Measurements from ENCODE around the gene U2AF2.

U2AF2 gene

DNA sequence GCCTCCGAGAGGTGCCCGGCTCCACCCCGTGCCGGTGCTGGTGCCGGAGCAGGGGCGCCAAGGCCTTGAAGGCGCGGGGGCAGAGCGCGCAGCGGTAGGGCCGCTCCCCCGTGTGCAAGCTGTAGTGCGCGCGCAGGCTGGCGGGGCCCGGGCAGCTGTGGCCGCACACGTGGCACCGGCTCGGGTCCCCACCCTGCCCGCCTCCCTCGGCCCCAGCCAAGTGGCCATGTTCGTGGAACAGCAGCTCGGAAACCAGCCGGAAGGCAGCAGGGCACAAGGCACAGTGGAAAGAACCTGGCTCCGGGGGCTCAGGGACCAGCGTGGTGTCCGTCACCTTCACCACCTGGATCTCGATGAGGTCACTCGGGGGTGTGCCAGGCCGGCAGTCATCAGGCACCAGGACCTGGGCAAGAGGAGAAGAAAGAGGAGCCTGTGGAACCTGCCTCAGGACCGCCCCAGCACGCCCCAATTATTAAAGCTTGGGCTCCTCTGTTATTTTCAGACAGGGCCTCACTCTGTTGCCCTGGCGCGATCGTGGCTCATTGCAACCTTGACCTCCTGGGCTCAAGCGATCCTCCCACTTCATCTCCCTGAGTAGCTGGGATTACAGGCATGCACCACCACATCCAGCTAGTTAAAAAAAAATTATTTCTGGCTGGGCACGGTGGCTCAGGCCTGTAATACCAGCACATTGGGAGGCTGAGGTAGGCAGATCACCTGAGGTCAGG lies 32.4 kb upstream of the U2AF2 start:
- DNase-seq = no peak

DNA sequence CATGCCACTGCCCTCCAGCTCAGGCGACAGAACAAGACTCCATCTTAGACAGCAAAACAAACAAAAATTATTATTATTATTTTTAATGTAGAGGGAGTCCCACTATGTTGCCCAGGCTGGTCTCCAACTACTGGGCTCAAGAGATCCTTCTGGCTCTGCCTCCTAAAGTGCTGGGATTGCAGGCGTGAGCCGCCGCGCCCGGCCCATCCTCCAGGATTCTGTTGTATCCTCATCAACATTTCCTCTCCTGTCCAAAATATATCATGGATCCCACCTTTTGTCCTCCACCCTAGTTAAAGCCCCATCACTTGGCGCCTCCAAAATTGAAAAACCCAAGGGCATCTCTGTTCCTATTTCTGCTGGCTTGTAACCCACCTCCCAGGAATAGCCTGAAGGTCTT lies 31.7 kb upstream of the U2AF2 start:
- DNase-seq = no peak

DNA sequence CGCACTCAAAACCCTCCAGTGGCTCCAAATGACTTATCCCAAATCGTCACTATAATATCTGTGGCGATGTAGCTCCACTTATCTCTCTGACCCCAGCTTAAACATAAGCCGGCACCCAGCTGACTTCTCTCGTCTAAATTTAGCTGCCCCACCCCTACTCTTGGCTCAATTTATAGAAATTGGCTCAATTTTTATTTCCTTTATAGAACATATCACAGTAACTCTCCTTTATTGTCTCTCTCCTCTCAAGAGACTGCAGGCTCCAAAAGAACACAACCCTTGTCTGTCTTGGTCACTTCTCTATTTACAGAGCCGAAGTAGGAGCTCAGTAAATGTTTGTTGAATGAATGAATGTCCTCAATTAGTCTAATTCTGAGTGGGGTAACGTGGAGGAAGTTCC lies 31.3 kb upstream of the U2AF2 start:
- DNase-seq = no peak

DNA sequence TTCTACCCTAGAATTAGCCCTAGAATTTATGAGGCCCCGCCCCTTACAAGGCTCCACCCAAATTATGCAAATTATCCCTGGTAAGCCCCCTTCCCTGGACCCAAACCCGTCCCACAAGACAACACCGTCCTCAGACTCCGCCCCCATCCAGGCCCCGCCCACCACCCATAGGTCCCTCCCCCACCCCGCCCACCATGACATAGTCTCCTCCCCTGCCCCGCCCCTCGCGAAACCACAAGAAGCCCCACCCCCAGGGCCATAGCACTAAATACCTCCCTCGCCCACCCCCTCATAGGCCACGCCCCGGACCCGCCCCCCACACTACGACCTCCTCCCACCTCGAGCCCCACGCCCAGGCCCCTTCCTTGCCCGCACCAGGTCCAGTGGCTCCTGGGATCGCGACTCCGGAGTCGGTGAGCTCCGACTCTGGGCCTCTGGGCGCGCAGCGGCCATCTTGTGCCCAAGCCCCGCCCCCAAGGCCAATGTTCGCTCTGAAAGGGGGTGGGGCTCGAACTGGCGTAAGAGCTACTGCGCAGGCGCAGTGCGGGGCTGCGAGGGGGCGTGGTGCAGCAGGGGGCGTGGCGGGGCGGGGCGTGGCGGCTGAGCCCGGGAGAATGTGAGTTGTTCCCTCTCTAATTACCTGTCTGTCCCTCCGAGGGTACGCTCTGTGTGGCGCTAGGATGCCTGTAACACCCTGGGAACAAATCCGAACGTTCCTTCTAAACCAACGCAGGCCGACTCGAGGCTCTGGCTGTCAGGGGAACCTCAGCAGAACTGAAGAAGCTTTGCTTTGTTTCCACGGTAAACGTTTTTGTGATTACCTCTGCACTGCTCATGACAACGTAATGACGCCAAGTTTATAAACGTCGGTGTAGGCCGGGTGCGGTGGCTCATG lies 30.5 kb upstream of the U2AF2 start, which contains the start of gene ZNF784:
Gene ZNF784 (minus strand): TSS at position 458 of the 895 bp plus-strand sequence. CDS start 5 bp downstream, at position 453.
- DNase-seq = no peak

DNA sequence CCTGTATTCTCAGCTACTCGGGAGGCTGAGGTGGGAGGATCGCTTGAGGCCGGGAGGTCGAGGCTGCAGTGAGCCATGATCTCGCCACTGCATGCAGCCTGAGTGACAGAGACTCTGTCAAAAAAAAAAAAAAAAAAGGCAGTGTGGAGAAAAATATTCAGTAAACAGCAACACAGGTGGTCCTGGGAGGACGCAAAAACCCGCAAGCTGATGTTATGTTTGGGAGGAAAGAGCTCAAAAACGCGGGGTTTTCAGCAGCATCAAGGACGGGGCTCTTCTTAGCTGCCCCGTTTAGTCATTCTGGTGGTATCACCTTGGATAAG lies 29.9 kb upstream of the U2AF2 start:
- DNase-seq = no peak

DNA sequence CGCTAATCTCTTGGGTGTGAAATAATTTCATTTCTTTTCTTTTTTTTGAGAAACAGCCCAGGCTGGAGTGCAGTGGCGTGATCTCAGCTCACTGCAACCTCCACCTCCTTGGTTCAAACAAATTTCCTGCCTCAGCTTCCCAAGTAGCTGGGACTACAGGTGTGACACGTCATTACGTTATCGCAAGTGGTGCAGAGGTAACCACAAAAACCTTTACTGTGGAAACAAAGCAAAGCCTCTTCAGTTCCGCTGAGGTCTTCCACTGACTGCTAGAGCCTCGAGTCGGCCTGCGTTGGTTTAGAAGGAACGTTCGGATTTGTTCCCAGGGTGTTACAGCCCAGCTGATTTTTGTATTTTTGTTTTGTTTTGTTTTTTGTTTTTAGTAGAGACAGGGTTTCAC lies 28.5 kb upstream of the U2AF2 start:
- no peak for DNase-seq

DNA sequence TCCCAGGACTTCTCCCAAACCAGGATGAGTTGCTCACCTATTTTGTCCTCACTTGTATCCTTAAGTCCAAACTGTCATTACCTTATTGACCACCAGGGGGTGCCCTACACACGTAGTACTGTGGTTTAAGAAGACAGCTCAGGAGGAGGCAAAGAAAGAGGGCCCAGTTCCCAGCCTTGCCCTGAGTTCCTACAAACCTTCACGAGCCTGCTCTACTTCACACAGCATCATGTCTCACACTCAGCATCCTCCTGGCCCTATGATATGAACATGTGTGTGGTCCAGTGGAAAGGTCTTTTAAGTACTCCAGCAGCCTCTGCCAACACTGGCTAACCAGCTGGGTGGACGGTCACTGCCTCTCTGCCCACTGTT lies 22.4 kb upstream of the U2AF2 start:
- no peak for DNase-seq

DNA sequence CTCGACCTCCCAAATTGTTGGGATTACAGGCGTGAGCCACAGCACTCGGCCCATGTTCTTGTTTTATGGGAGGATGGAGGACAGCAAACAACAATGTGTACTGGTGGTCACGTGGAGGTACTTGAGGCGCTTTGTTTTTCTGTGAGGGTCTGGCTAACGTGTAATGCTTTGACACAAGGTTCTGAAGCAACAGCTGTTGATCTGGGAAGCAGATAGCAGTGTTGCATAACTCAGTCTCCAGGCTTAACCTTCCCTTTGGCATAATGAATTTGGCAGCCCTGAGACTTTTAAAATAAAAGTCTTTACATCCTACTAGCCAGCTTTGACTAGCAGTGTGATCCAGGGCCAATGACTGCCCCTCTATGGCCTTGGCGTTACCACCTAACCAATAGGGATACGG lies 21.0 kb upstream of the U2AF2 start:
- DNase-seq = no peak

DNA sequence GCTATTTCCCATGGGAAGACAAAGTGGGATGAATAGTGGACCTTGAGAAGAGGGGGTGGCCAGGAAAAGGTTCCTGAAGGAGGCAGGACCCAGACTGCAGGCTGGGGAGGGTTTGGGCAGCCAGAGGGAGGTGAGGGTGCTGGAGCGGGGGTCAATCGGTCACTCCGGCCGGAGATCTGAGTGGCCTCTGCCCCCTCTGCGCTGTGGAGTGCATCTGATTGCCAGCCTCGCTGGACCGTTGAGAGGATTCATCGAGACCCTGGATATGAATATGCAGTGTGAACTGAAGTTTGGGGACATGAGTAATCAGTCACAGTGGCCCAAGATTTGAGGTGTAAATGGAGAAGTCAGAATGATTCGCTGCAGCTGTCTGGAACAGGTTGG lies 19.5 kb upstream of the U2AF2 start:
- no peak for DNase-seq

DNA sequence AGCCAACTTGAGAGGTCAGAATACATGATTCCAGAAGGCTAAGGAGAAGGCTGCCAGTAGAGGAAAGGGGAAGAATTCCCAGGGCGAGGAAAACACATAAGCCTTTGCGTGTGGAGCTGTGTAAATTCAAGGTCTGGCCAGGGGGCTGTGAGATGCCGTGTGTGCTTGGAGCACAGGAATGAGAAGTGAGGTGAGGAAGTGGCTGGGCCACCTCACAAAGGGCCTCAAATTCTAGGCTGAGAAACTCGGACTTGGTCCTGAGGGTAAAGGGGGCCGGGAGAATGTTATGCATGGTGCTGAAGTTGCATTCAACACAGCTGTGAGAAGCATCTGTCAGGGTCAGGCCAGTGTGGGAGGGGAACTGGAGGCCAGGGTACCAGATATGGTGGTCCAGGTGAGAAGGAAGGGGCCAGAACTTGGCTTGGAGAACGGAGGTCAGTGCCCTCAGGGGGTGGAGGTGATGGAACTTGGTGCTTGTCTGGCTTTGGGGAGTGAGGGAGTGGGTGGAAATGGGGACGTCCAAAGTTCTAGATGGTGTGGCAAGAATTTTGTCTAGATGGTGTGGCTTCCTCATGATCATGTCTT lies 18.9 kb upstream of the U2AF2 start:
- DNase-seq = no peak

DNA sequence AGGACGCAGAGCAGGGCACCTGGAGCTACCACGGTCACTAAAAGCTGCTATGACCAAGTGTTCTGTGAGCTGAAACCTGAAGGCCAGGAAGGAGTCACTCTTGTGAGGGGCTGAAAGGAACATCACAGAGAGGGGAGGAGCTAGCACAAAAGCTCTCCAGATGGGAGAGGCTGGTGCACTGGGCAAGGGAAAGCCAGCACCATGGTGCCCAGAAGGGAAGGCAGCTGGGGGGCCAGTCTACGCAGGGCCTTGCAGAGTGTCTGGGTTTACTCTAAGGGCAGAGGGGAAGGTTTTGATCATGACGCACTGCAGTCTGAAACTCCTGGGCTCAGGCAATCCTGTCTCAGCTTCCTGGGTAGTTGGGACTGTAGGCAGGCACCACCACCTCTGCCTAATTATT lies 18.1 kb upstream of the U2AF2 start:
- DNase-seq = no peak

DNA sequence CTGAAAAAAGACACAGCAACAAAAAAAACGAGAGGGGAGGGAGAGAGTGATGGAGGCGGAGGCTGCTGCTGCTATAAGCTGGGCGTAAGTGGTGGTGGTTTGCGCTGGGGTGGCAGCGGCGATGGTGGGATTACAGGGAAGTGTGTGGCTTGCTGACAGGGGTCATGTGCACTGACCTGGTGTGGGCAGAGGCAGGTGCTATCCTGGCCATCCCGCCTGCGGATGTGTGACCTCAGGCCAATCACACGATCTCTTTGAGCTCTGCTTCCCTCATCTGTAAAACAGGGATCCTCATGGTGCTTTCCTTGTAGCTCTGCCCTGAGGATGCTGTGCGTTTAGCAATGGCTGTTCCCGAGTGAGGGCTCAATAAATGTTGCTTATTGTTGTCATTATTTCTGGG lies 17.3 kb upstream of the U2AF2 start:
- DNase-seq = no peak

DNA sequence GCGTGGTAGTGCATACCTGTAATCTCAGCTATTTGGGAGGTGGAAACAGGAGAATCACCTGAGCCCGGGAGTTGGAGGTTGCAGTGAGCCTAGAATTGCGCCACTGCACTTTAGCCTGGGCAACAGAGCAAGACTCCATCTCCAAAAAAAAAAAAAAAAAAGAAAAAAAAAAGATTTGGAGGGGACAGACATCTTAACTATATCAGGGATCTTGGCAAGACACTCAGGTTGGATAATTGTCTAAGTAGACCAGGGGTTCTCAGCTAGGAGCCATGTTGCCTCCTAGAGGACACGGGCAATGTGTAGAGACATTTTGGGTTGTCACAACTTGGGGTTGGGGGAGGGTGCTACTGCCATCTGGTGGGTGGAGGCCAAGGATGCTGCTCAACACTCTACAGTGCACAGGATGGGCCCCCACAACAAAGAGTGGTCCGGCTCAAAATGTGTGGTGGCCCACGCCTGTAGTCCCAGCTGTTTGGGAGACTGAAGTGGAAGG lies 15.9 kb upstream of the U2AF2 start:
- DNase-seq = no peak

DNA sequence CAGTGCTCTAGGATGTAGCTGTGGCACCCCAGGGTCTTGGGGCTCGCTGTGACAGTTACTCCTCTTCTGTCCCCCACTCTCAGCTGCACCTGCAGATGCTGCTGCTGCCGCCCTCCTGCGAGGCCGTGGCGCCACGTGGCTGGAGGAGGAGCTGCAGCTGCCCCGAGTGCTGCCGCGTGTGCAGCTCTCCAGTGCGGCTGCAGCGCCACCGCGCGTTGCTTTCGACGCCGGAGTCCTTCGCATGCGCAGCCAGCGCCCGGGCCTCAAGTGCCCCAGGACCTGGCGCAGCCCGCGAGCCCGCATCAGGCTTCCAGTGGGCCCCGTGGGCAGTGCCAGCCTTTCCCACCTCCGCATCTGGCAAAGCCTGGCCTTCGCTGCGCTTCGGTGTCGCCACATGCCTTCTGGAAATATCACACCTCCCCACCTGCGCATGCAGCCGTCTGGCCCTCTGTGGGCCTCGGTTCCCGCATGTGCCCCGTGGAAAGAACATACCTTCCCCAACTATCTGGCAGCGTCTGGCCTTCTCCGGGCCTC lies 14.7 kb upstream of the U2AF2 start:
- no peak for DNase-seq

DNA sequence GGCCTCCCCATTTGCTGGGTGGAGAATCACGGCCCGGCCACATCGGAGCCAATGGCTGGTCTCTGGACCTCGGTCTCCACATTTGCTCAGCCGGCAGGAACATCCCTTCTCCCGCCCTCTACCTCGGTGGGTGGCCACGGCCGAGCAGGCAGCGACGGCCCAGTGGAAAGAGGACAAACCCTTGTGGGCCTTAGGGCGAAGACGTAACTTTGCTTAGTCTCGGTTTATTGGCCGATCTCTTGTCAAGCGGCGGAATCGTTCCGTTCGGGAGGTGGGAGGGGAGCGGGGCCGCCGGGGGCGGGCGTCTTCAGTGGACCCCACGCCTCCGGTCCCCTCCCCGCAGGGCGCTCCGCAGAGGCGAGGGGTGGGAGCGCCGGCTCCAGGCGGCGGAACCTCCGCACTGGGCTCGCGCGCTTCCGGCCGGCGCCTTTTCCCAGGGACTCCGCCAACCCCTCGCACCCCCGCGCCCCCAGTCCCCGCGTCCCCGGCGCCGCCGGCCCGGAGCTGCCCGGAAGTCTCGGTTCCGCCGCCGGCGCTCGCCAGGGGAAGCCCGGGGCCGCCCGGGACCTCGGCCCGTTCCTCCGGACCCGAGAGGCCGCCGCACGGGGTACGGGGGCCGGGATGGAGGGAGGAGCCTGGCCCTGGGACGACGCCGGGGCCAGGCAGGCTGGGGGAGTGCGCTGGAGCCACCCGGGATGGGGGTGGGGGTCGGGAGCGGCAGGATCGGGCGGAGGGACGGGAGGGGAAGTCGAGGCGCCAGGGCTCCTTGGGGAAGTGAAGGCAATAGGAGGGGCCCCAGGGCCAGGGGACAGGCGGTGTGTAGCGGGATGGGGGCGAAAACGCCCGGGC lies 14.0 kb upstream of the U2AF2 start, which contains the start of gene ZNF580:
Gene ZNF580 (plus strand): TSS at position 426 of the 849 bp plus-strand sequence. CDS start 1,507 bp downstream, outside the sequence.
- no peak for DNase-seq

DNA sequence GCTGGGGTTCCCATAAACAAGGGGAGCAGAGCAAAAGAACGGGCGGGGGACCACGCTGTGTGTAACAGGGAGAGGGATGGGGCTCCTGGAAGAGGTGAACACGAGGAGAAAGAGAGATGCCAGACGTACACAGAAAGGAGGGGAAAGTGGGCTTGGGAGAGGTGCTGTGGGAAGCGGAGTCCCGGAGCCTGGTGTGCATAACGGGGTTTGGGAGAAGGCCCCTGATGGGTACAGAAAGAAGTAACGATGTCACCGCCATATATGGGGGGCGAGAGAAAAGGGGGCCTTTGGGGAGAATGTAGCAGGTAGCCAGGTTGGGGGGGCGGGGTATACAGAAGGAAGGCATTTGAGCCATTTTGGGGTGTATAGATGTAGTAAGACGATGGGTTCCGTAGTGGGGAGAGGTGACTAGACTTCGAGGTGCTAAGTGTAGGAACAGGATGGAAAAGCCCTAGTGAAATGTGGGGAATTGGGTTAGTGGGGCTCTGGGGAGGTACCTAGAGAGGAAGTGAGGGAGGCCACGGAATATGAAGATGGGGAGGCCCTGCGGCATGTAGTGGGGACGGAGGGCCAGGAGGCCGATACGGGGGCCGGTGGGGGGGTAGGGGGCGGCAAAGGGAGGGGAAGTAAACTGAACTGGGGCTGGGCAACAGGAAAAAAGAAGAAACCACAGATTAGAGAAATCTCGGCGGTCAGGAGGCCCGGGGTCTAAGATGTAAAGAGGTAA lies 13.2 kb upstream of the U2AF2 start:
- DNase-seq = no peak

DNA sequence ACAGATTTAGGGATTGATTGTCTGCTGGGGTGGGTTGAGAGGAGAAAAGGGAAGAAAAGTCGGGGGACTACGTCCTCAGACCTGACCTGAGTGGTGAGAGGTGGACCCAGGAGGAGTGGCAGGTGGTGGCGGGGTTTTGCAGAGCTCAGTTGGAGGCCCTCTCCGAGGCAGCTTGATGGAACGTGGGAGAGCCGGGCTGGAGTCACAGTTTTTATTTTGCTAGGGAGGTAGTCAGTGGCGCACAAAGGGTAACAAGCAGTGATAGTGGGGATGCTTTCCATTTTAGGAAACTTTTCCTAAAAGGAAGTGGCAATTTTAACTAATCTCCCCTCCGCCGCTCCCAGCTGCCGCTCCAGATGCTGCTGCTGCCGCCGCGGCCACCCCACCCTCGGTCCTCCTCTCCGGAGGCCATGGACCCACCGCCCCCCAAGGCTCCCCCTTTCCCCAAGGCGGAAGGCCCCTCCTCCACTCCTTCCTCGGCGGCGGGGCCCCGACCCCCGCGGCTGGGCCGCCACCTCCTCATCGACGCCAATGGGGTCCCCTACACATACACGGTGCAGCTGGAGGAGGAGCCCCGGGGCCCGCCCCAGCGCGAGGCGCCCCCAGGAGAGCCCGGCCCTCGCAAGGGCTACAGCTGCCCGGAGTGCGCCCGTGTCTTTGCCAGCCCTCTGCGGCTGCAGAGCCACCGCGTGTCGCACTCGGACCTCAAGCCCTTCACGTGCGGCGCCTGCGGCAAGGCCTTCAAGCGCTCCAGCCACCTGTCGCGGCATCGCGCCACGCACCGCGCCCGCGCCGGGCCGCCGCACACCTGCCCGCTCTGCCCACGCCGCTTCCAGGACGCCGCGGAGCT lies 12.5 kb upstream of the U2AF2 start:
- no peak for DNase-seq

DNA sequence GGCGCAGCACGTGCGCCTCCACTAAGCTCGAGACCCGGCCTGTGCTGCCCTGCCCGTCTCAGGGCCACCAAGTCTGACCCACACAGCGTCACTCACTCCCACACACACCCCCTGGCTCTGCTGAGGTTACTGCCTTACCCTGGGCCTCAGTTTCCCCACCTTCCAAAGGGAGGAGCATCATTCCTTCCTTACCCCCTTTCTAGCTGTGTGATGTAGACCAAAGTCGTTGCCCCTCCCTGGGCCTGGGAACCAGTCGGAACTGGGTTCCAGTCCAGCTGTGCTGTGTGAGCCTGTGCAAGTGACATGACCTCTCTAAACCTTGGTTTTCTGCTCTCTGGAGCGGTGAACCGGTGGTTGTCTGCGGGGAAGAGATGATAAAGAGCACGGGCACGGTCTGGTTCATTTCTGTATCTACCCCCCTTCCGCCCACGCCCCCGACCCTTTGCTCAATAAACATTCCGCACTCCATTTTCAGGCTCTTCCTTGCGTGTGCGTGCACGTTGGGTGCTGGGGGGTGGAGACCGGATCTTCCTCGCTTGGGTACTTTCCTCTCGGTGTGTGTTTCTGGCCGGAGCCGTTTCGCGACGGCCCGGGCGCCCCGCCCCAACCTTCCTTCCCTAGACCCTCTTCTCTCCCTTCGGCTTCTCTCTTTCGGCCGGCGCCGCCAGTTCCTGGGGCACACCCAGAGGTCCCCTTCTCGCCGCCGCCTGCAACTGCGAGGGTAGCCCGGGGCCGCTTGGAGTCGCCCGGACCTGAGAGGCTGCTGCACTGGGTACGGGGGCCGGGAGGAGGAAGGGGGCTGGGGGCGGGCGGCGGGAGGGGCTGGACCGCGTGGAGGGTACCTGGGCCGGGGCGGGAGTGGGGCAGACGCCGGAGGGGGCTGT lies 11.6 kb upstream of the U2AF2 start, which contains the start of gene ZNF581:
Gene ZNF581 (plus strand): TSS at position 647 of the 884 bp plus-strand sequence. CDS start 923 bp downstream, outside the sequence.
- DNase-seq = no peak

DNA sequence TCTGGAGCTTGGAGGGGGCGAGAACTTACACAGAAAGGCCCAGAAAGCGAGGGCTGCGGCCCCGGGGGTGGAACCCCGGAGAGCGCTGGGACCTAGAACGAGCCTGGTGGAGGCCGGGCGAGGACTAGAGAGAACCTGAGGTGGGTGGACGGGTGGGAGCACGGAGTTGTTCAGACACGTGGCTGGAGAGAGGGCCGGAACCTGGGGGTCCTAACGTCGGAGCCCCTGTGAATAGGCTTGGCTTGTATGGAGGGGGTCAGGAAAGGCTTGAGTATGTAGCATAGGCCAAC lies 11.0 kb upstream of the U2AF2 start:
- DNase-seq = no peak
